Measurements from ENCODE around the gene CLDN7.
"Not testable (repeated sequence)": the region's sequence is repeated elsewhere in the genome, so short reads cannot be mapped to it uniquely, and the experiment has no call there.

The CLDN7 gene

GRCh38 chr17:7252176-7253043, 9.9 kb downstream of the CLDN7 start, which contains the start of gene ELP5:
ELP5 (plus strand) TSS chr17:7252215; CDS start chr17:7252551, 336 bp downstream.
- peak; percentile 89 for DNase-seq

- peak; percentile 94 for DNase-seq
Observed at GRCh38 chr17:7251661-7252175, 10.6 kb downstream of the CLDN7 start, which contains the start of gene CTDNEP1. CTDNEP1 (minus strand) TSS chr17:7251734; CDS start chr17:7251296, 438 bp downstream.

- DNase-seq: no peak
Observed at GRCh38 chr17:7250695-7251627, 11.3 kb downstream of the CLDN7 start.

DNA sequence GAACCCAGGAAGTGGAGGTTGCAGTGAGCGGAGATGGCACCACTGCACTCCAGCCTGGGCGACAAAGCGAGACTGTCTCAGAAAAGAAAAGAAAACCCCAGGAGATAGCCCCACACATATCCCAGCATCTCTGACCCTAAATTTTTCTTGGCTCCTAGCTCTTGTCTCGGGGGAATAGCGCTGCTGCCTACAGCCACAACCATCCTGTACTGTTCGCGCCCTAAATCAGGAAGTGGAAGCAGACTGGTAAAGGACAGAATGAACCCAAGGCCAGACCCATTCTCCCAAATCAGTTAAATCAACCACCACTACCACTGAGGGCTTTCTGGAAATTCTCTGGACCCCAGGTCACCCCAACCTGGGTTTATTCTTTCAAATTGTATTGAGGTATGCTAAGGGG, 12.4 kb downstream of the CLDN7 start:
- DNase-seq: no peak

DNA sequence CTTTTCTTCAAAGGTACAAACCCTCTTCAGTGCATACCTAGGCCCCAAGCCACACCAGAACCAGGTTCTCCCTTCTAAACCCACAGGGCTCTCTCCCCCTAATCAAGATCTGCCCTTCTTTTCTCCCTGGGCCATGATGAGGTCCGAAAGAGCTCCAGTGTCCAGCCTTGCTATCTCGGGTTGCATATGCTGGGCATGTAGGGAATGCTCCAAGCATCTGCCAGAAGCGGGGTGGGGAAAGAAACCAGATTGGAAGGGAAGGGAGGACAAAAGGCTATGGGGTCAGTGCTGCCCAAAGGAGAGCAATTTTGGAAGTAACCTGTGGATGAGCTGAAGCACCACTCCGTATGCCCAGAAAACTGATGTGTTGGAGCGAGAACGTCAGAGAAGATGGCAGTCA, 13.1 kb downstream of the CLDN7 start:
- no peak for DNase-seq

- no peak for DNase-seq
Observed at GRCh38 chr17:7248796-7249195, 13.5 kb downstream of the CLDN7 start.

DNA sequence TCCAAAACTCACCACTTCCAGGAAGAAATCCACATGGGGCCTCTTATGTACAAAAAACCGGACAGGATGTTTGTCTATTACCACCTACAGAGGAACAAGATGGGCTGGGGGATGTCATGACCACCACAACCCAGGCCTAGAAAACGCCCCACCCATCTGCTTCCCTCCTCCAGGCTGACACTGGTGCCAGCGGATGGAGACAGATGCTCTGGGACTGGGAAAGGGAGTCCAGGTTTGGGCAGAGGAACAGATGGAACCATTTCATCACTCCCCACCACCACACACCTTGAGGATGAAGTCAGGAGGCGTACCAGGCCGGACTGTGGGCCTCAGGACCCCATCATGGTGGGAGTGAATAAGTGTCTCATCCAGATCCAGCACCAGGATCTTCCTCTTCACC, 15.5 kb downstream of the CLDN7 start:
- DNase-seq: no peak

GRCh38 chr17:7243838-7244237, 18.4 kb downstream of the CLDN7 start:
- not testable (repeated sequence) for DNase-seq

DNA sequence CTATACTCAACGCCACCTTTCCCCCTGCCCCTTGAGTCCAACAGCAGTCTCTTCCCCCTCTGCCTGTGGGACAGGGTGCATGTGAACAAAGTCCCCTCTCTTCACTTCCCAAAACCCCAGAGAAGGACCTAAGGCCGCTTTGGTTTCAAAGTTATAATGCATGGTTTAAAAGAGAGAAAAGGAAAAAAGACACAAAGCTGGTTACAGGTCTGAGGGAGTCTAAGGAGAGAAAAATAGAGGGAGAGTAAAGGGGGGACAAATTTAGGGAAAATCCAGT, 18.9 kb downstream of the CLDN7 start:
- no peak for DNase-seq

DNA sequence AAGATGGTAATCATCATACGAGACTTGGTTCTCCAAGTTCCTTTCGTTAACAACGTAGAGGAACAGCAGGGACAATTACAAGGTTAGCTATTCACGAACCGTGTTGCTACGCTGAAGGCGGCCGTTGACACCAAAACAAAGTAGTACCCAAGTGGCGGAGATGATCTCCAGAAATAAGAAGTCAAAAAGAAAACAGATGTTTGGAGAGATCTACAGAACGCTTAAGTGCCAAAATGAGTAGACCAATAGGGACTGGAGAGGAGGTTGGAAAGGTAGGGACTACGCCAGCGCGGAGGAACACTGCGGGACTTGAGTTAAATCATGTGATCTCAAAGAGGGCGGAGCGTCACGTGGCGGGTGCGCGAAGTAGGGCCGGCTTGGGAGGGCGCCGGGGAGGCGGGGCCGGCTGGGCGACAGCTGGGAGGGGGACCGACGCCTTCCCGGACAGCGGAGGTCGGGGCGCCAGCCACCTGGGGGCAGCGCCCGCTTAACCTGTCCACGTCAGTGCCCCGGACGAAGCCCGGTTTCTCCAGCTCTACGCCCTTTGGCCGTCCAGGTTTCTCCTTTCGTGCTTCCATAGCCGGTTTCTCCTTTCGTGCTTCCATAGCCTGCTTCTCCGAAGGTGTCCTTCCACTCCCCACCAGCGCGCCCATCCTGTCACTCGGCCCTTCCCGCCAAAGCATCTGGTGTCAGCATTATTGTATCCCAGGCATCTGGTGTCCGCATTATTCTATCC, 19.4 kb downstream of the CLDN7 start:
- peak; percentile 94 for DNase-seq

DNA sequence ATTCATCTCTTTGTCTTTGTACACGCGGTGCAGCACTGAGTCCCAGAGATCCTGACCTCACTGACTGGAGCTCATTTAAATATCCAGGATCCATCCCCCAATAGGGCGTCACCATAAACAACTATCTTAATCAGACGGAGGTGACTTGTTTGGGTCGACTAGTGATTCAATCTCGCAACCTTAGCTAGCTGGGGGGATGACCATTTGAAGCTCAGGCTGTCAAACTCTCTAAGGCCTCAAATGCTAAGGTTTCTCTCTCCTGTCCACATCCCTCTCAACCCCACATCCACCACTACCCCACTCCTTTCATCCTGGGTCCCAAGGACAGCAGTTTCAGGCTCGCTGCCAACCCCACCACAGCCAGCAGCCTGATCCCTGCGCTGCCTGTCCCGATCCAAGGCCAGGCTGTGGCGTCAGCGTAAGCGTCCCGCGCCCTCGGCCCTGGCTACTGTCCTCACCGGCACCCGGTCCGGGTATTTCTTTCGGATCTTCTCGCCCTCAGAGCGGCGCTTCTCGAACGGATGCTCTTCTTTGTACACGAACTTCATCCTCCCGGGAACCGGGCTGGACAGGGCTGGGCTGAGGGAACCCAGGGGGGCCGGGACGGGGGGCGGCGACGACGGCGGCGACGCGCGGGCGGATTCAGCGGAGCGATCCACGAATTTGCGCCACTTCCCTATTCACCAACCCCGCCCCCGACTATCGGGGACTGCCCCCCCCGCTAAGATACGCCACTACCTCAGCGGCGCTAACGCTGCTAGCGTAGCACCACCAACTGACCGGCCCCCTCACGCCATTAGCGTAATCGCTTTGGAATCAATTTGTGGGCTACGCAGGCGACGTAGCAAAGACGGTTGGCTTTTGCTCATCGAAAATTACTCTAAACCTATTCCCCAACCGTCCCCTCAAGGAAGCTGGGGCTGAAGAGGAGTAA, 20.2 kb downstream of the CLDN7 start, which contains the start of gene GABARAP:
GABARAP (minus strand) TSS at position 667 of the 934 bp plus-strand sequence; CDS start at position 548, 119 bp downstream.
- peak; percentile 77 for DNase-seq

DNA sequence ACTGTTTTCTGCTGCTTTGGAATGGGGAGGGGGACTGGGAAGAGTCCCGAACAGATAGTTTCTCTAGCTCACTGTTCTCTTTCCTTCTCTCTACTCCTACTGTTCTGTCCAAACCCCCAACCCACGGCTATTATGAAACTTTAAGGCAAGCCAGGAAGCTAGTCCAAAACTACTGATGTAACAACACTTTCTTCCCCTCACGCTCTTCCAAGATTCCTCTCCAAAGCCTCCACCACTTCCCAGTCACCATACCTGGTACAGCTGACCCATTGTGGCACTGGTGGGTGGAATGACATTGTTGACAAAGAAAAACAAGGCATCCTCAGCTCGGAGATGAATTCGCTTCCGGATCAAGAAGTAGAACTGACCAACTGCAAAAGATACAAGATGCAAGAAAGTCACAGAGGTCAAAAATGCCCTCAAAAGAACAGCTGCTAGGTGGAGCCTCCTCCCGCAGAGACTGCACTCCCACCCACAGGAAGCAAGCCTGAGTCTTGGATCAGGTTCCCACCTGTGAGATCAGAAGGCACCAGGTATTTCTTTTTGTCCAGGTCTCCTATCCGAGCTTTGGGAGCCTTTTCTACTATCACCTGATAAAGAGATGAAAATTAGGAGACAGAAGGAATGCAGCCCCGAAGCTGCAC, 21.1 kb downstream of the CLDN7 start:
- DNase-seq: no peak

DNA sequence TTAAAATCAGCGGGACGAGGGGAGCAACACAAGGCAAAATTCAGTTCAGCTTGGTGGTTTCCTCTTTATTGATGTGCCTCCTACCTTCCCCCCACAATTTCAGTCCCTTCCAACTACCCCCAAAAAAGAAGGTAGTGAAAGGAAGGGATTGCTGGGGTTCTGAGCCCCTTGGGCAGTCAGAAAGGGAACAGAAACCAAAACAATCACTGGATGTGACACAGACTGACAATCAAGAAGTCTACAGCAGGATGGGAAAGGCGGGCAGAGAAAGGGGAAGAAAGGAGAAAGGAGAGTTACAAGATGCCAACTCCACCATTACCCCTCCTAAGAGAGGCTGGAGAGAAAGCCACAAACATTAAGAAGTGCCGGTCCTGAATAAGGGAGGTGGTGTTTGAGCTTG, 21.9 kb downstream of the CLDN7 start:
- no peak for DNase-seq

GRCh38 chr17:7239091-7240027, 22.9 kb downstream of the CLDN7 start, which contains the start of gene PHF23:
PHF23 (minus strand) TSS chr17:7239457; CDS start chr17:7239279, 178 bp downstream.
- DNase-seq: peak; percentile 98

- DNase-seq: peak; percentile 17
Observed at GRCh38 chr17:7238420-7239090, 23.7 kb downstream of the CLDN7 start.

DNA sequence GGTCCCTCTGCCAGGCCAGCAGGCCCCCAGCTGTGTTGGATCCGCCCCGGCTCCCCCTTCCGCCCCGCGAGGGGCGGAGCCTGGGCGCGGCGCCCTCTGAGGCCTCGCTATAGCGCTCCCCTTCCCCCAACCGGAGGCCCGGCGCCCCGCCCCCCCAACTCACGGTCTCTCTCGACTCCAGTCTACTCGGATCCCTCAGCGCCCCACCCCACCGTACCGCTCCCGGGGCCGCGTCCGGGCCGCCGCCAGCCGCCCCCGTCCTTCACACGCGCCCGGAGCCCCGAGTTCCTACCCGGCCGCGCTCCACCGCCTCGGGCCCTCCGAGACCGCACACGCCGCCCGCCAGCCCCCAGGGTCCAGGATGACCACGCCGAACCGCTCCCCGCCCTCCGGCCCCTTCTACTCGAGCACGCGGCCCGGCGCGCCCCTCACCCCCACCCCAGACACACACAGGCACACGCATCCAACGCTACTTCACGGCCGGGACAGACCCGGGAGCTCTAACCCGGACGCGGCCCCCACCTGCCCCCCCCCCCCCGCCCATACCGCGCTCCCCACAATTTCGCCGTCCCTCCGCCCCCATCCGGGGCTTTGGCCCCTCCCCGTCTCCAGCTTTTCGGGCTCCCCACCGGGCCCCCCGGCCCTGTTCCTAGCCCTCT, 24.4 kb downstream of the CLDN7 start:
- peak; percentile 70 for DNase-seq

DNA sequence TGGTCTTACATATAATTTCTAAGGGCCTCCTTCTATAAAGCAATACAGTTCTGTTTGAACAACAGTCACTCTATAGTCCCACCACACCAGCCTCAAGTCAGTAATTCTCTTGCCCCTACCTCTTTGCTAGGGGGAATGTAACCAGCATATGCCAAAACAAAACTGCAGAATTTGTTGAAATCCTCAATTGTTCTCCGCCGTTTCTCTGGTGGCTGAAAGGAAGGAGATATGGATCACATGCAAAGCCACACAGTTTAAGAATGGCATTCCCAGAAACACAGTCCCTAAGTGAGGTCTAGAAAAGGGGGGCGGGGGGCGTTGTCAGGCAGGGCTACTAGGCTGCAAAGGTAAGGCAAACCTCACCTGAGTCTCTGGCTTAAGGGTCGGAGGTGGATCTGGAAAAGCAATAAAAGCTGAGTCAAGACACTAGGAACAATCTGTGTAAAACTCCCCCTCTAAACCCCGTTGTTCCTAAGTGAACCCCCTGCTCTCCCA, 25.0 kb downstream of the CLDN7 start:
- DNase-seq: no peak

- DNase-seq: no peak
Observed at GRCh38 chr17:7236808-7237207, 25.5 kb downstream of the CLDN7 start.
